ENCODE results near the gene MAX. TPM values are rescaled to one million over a fixed set of nuclear protein-coding genes. Genes with fewer than 3 reads are reported as not detected.

The MAX gene
- total and polyA plus RNA-seq, 2 of the 4 experiments (the other 2 are of a cell fraction) = 45.2 to 51.8 TPM

- Histone ChIP-seq H3K9ac (ENCODE audit: low read depth, low read length) (no peak overlapping the region), H3K27me3 (ENCODE audit: control insufficient read depth, insufficient read depth, low read length) (no peaks in the 10 kb centered on the region), H3K4me3 (ENCODE audit: insufficient read depth, low read depth, low read length) (no peak overlapping the region), H3K4me1 (ENCODE audit: control insufficient read depth, insufficient read depth, low read length) (peaks cover 2% of the 10 kb centered on the region; the same call in 1 of the 2 replicates), H3K27ac (ENCODE audit: insufficient read depth, low read length) (no peak overlapping the region), H2BK15ac (ENCODE audit: low read depth, low read length) (no peak overlapping the region), H2BK20ac (ENCODE audit: low read depth, low read length) (no peak overlapping the region), H3K9me1 (ENCODE audit: insufficient read depth, low read length) (peaks cover 2% of the 10 kb centered on the region; the same call in 1 of the 2 replicates), H2AK5ac (ENCODE audit: low read depth, low read length) (no peak overlapping the region), H3K36me3 (ENCODE audit: control insufficient read depth, insufficient read depth, low read length) (peaks cover 6% of the 10 kb centered on the region), H4K5ac (ENCODE audit: low read depth, low read length) (no peak overlapping the region), H3K18ac (ENCODE audit: low read depth, low read length) (no peak overlapping the region), H3K14ac (replicated peaks; ENCODE audit: low read depth, low read length) (no peak overlapping the region), H2BK5ac (ENCODE audit: low read depth, low read length, poor library complexity, severe bottlenecking) (no peak overlapping the region), H3K79me1 (ENCODE audit: low read depth in 1 of 2, low read length in 2 of 2) (no peaks in the 10 kb centered on the region; a peak in 1 of 4 replicates), H2AFZ (replicated peaks; ENCODE audit: low read length, poor library complexity) (no peak overlapping the region), H2AK9ac (replicated peaks; ENCODE audit: low read depth, low read length, poor library complexity) (no peak overlapping the region), H4K20me1 (ENCODE audit: insufficient read depth, low read length) (no peaks in the 10 kb centered on the region), H4K8ac (ENCODE audit: low read depth in 2 of 2, low read length in 2 of 2) (no peak overlapping the region), H3K9me3 (ENCODE audit: control insufficient read depth, insufficient read depth, low read length) (no peaks in the 10 kb centered on the region), H3K4ac (ENCODE audit: low read depth, low read length) (no peak overlapping the region), H3K56ac (ENCODE audit: extremely low read depth, insufficient read depth, low read length) (no peak overlapping the region), H3K4me2 (ENCODE audit: low read depth, low read length) (no peak overlapping the region), H4K91ac (ENCODE audit: insufficient read depth, low read depth, low read length) (no peak overlapping the region), H3K23ac (ENCODE audit: low read depth, low read length) (no peak overlapping the region), H2BK120ac (ENCODE audit: low read depth, low read length) (no peak overlapping the region)
- WGBS, 2 experiments (ENCODE audit: extremely low coverage in 2 of 2, insufficient read length in 1 of 2) = 95% methylated on average over 2 of the region's 9 CpGs; no CpG with 5 or more reads in 1 of the 2 experiments
- in situ Hi-C loops (cut with MboI; ENCODE audit: low sequenced_read_pairs) (no loop called here), dilution Hi-C loops (cut with HindIII; ENCODE audit: low sequenced_read_pairs, unreplicated experiment) (no loop called here), intact Hi-C loops (cut with micrococcal nuclease) (no loop called here)
- CTCF ChIA-PET = no interaction called here
- TF ChIP-seq SMC3 (IDR thresholded peaks at IDR 0.05; ENCODE audit: low read depth, low read length) = no peak
- TF ChIP-seq MAZ (IDR thresholded peaks at IDR 0.05; ENCODE audit: borderline replicate concordance, low read depth, low read length) = no peak
- no peak for TF ChIP-seq RCOR1 (IDR thresholded peaks at IDR 0.05; ENCODE audit: insufficient replicate concordance, low read length)
- TF ChIP-seq CHD1 (IDR thresholded peaks at IDR 0.05; ENCODE audit: low read depth, low read length) = no peak
- TF ChIP-seq, protein P1, sequence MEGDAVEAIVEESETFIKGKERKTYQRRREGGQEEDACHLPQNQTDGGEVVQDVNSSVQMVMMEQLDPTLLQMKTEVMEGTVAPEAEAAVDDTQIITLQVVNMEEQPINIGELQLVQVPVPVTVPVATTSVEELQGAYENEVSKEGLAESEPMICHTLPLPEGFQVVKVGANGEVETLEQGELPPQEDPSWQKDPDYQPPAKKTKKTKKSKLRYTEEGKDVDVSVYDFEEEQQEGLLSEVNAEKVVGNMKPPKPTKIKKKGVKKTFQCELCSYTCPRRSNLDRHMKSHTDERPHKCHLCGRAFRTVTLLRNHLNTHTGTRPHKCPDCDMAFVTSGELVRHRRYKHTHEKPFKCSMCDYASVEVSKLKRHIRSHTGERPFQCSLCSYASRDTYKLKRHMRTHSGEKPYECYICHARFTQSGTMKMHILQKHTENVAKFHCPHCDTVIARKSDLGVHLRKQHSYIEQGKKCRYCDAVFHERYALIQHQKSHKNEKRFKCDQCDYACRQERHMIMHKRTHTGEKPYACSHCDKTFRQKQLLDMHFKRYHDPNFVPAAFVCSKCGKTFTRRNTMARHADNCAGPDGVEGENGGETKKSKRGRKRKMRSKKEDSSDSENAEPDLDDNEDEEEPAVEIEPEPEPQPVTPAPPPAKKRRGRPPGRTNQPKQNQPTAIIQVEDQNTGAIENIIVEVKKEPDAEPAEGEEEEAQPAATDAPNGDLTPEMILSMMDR (conservative IDR thresholded peaks at IDR 0.05; ENCODE audit: low read depth, low read length) = no peak
- no peak for TF ChIP-seq CEBPB (IDR thresholded peaks at IDR 0.05; ENCODE audit: low read depth, low read length)
- no peak for TF ChIP-seq POLR2A (IDR thresholded peaks at IDR 0.05; ENCODE audit: low read depth, low read length)
- no peak for TF ChIP-seq NFE2L2 (IDR thresholded peaks at IDR 0.05; ENCODE audit: low read depth, low read length)
- TF ChIP-seq RAD21 (IDR thresholded peaks at IDR 0.05; ENCODE audit: low read length) = no peak
- TF ChIP-seq, protein P2, sequence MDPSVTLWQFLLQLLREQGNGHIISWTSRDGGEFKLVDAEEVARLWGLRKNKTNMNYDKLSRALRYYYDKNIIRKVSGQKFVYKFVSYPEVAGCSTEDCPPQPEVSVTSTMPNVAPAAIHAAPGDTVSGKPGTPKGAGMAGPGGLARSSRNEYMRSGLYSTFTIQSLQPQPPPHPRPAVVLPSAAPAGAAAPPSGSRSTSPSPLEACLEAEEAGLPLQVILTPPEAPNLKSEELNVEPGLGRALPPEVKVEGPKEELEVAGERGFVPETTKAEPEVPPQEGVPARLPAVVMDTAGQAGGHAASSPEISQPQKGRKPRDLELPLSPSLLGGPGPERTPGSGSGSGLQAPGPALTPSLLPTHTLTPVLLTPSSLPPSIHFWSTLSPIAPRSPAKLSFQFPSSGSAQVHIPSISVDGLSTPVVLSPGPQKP (IDR thresholded peaks at IDR 0.05; ENCODE audit: borderline replicate concordance, low read depth, low read length) = no peak
- ATAC-seq (ENCODE audit: low read depth) (no peak), DNase-seq (no peak)
- POLR2A ChIA-PET (ENCODE audit: unreplicated experiment) = no interaction called here
- no TSS peak for BruUV-seq (replicated peaks)
Observed at GRCh38 chr14:65026526-65026925, 75.8 kb downstream of the MAX start.

Measured in IMR-90 (cell line).